H1 (cell line): ENCODE data around the gene MEX3B. TPM values are rescaled to one million over a fixed set of nuclear protein-coding genes. Genes with fewer than 3 reads are reported as not detected.

Experiments used
- EP300 ChIP-seq, 2 experiments: IDR thresholded peaks; 1 replicate in 1 of 2; 2 replicates in 1 of 2; pipeline ENCODE4 v1.6.1; 2011 to 2012; ENCODE audit warnings: low read depth in 2 of 2, low read length in 2 of 2, mild to moderate bottlenecking in 2 of 2, borderline replicate concordance in 1 of 2, inconsistent platforms in 1 of 2, moderate library complexity in 1 of 2
- FOSL1 ChIP-seq: IDR thresholded peaks from 2 replicates; pipeline ENCODE4 v1.6.1; 2011; ENCODE audit warnings: mild to moderate bottlenecking, low read depth, low read length, moderate library complexity; ENCODE audit not compliant: insufficient read depth
- RBBP5 ChIP-seq: IDR thresholded peaks from 2 replicates; pipeline ENCODE4 v1.7.1; 2012; ENCODE audit warnings: low read depth, mild to moderate bottlenecking, inconsistent platforms, low read length, moderate library complexity, borderline replicate concordance
- RFX5 ChIP-seq: IDR thresholded peaks from 2 replicates; pipeline ENCODE4 v1.6.1; 2011; ENCODE audit warnings: low read depth, low read length, improper control_type of control experiment, borderline replicate concordance
- RNF2 ChIP-seq: fragments of 200-900, 300-1000 bp; sonication (generic); IDR thresholded peaks from 2 replicates; pipeline ENCODE4 v1.7.1; 2016; ENCODE audit warnings: borderline replicate concordance, low read depth, mild to moderate bottlenecking, antibody characterized with exemption, low read length; ENCODE audit not compliant: poor library complexity, severe bottlenecking; ENCODE audit errors: missing control alignments
- SP1 ChIP-seq: IDR thresholded peaks from 2 replicates; pipeline ENCODE4 v1.6.1; 2011; ENCODE audit warnings: low read depth, low read length
- TEAD4 ChIP-seq: IDR thresholded peaks from 2 replicates; pipeline ENCODE4 v1.6.1; 2012; ENCODE audit warnings: low read depth, low read length, inconsistent platforms, mixed read lengths
- polyA plus RNA-seq, 7 experiments: library from polyadenylated mRNA; depleted of rRNA in 3 of 7; stranded (reverse) in 5 of 7; unstranded in 2 of 7; fragments of >200 nt in 5 of 7; fragments of 200-250 nt in 2 of 7; gene quantifications; 1 replicate in 5 of 7; 2 replicates in 1 of 7; 4 replicates in 1 of 7; pipeline versions ENCODE4 v1.2.1 to v1.2.3, GENCODE V29; 2011 to 2013; ENCODE audit warnings: missing spikeins in 2 of 7, mixed read lengths in 2 of 7
- total RNA-seq: library from RNA; stranded (reverse); fragmentation: NEBNext Ultra II Directional; extraction: Animal tissue kit (Norgen Biotek cat#: 25700); gene quantifications from 2 replicates; pipeline ENCODE4 v1.2.1, GENCODE V29; 2021

Gene MEX3B
- total and polyA plus RNA-seq, 2 of the 8 experiments (the other 6 are each of a cell fraction or from before 2014, with no cell fraction given), result 8.0 to 15.9 TPM

DNA sequence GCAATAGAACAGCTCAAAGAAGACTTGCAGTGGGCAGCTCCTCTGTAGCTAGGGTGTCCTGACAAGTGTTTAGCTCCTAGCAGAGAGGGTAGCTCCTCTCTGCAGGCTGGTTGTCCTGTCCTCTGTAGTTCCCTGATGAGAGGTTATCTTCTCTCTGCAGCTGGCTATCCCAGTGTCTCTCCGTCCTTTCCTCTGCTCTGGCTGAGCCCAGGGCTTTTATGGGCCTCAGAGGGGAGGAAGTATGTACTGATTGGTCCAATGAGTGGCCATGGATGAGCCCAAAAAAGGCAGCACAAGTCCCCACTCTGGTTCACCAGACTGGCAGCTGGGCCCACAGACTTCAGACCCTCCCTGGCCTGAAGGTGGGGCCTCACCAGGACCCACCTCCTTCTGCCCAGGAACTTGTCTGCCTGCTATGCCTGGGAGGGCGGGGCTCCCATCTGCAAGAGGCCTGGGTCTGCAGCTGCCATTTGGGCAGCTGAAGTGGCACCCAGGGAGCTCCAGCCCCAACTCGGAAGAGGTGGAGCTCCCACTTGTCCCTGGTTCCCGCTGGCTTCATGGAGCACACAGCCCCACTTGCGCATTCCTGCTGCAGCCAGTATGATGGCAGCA is 27.2 kb upstream of the MEX3B start (continued):
- TF ChIP-seq TEAD4, result no peak
- no peak for TF ChIP-seq RFX5
- no peak for TF ChIP-seq FOSL1
- no peak for TF ChIP-seq EP300 (IDR thresholded peaks at IDR 0.05; ENCODE audit: borderline replicate concordance in 1 of 2, low read depth in 2 of 2, low read length in 2 of 2)
- no peak for TF ChIP-seq SP1
- no peak for TF ChIP-seq RNF2
- TF ChIP-seq RBBP5, result no peak
